Uterus (tissue), 2 donors: ENCODE measurements around the gene ASTN2.

Experiments
- POLR2A ChIP-seq, 2 donors: fragments of 450-650 bp; IDR thresholded peaks; one replicate each; pipeline ENCODE4 v1.6.1; 2016; ENCODE audit warnings: antibody characterized with exemption in 2 of 2, mild to moderate bottlenecking in 1 of 2, moderate library complexity in 1 of 2
- TF ChIP-seq, protein P1 (sequence below), 4 experiments: fragments of 200-600 bp in 2 of 4; fragments of 450-650 bp in 2 of 4; sonication (generic) in 2 of 4; IDR thresholded peaks; one replicate each; pipeline ENCODE4 v1.5.1; 2016 to 2019; ENCODE audit warnings: antibody characterized with exemption in 4 of 4, mild to moderate bottlenecking in 2 of 4, moderate library complexity in 1 of 4

DNA sequence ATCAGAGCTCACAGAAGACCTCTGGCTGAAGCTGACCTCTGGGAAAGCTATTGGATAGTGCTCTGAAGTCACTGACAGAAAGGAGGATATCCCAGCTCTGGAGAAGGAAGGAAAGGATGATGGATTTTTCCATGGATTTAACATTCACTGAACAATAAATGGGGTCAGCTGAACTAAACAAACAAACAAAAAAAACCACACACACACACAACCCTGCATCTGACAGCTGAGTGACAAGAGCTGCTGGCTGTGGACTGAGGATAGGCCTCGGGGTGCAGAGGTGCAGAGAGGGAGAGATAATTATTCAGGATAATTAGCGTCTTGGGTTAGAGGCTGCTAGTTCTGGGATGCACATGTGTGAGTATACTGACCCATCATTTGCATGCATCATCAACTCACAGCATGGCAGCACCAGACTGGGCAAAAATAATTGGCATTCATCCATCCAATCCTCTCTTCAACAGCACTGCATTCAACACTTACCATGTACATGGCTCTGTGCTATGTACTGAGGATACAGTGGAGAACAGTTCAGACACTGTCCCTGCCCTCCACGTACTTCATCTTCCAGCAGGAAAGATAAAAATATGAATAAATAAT, 859.2 kb downstream of the ASTN2 start:
- TF ChIP-seq, protein P1, sequence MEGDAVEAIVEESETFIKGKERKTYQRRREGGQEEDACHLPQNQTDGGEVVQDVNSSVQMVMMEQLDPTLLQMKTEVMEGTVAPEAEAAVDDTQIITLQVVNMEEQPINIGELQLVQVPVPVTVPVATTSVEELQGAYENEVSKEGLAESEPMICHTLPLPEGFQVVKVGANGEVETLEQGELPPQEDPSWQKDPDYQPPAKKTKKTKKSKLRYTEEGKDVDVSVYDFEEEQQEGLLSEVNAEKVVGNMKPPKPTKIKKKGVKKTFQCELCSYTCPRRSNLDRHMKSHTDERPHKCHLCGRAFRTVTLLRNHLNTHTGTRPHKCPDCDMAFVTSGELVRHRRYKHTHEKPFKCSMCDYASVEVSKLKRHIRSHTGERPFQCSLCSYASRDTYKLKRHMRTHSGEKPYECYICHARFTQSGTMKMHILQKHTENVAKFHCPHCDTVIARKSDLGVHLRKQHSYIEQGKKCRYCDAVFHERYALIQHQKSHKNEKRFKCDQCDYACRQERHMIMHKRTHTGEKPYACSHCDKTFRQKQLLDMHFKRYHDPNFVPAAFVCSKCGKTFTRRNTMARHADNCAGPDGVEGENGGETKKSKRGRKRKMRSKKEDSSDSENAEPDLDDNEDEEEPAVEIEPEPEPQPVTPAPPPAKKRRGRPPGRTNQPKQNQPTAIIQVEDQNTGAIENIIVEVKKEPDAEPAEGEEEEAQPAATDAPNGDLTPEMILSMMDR (IDR thresholded peaks at IDR 0.05) = no peak
- no peak for TF ChIP-seq POLR2A (IDR thresholded peaks at IDR 0.05)
